ENCODE data around the gene PABPC3.
A peak's percentile ranks its signal among the peaks of the same experiment; 100 is the strongest.

Gene PABPC3

DNA sequence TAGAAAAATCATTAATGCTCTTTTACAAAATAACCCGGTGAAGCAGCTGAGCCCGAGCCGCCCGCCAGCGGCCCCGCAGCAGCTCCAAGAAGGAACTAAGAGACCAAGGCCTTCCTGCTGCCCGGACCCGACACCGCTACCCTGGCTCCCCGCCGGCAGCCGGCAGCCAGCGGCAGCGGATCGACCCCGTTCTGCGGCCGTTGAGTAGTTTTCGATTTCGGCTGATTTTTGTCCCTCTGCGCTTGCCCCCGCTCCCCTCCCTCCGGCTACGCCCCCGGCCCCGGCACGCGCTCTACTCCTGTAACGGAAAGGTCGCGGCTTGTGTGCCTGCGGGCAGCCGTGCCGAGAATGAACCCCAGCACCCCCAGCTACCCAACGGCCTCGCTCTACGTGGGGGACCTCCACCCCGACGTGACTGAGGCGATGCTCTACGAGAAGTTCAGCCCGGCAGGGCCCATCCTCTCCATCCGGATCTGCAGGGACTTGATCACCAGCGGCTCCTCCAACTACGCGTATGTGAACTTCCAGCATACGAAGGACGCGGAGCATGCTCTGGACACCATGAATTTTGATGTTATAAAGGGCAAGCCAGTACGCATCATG is at the start of gene PABPC3:
Gene PABPC3 (plus strand): TSS at position 286 of the 603 bp plus-strand sequence. CDS start 63 bp downstream, at position 349.
- Histone ChIP-seq H3K36me3 (ENCODE audit: control insufficient read depth, insufficient read depth, low read length) (no peaks in the 10 kb centered on the region), H3K9me3 (ENCODE audit: control insufficient read depth, insufficient read depth, low read depth, low read length) (no peaks in the 10 kb centered on the region), H3K4me3 (ENCODE audit: low read depth, low read length) (no peak within 1 kb of the TSS; the same call in 1 of the 2 replicates), H3K9ac (ENCODE audit: low read length) (no peak within 1 kb of the TSS), H3K4me1 (ENCODE audit: control insufficient read depth, insufficient read depth, low read length) (no peaks in the 10 kb centered on the region), H3K27ac (ENCODE audit: low read depth, low read length) (no peak within 1 kb of the TSS), H3K27me3 (ENCODE audit: control insufficient read depth, insufficient read depth, low read length) (no peaks in the 10 kb centered on the region)

DNA sequence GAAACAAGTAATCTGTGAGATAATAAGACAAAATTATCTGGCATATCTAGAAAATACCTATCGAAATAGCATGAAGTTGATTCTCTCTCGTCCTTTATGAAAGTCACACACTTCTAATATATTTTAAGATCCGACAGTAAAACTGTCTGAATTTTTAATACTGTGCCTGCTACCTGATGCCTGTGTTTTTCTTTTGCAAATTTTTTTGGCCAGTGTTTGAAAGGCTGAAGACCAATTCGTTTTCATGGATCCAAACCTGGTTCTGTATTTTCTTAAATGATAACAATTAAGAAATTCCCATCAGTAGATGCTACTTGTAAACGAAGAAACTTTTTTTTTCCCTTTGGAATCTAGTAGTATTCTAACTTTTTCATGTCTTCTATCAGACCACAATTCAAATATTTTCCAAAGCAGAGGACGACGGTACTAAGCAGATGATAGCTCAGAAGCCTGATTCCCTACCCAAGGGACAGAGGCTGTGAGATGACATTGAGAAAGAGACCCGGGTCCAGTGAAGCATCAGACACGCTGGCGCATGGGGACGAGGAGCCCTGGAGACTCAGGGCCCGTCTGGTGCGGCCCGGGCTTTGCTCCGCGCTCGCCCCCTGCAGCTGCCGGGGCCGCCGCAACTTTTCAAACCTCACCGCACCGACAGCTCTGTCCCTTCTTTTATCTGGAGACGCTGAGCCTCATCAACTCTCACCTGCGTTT is 49.5 kb upstream of the PABPC3 start:
- Histone ChIP-seq H3K9ac (ENCODE audit: low read length) (no peak overlapping the region), H3K36me3 (ENCODE audit: control insufficient read depth, insufficient read depth, low read length) (no peaks in the 10 kb centered on the region), H3K4me1 (ENCODE audit: control insufficient read depth, insufficient read depth, low read length) (0 out of 2 replicates have a peak, but pooled peaks cover 14% of the 10 kb centered on the region), H3K9me3 (ENCODE audit: control insufficient read depth, insufficient read depth, low read depth, low read length) (peaks cover 13% of the 10 kb centered on the region; the same call in 1 of the 2 replicates), H3K27me3 (ENCODE audit: control insufficient read depth, insufficient read depth, low read length) (peaks cover 21% of the 10 kb centered on the region), H3K4me3 (ENCODE audit: low read depth, low read length) (peak overlapping the region; percentile 63), H3K27ac (ENCODE audit: low read depth, low read length) (no peak overlapping the region)

DNA sequence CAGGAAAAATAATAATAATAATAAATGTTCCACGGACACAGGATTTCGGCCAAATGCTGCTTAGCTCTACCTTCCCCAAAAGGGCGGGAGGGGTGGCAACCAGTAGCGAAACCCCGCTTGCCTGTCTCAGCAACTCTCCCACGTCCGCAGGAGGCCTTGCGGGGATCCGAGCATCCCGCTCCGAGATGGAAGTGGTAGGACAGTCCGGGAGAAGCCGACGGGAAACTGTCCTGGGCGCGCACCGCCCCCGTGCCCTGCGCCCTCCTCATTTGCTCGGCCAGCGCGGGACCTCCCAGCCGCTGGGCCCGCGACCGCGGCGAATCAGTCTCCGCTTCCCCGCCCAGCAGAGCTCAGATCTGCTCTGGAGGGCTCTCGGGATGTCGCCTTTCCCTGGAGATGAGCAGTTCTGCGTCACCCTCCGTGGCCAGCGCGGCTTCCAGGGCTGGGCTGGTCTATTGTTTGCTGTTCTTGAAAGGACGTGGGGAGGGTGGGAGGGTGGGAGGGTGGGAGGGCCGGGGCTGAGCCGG is 48.9 kb upstream of the PABPC3 start:
- H3K27ac ChIP-seq (ENCODE audit: low read depth, low read length), result no peak overlapping the region
- peak overlapping the region; percentile 41 for H3K9ac ChIP-seq (ENCODE audit: low read length)
- peaks cover 21% of the 10 kb centered on the region for H3K27me3 ChIP-seq (ENCODE audit: control insufficient read depth, insufficient read depth, low read length)
- H3K9me3 ChIP-seq (ENCODE audit: control insufficient read depth, insufficient read depth, low read depth, low read length), result peaks cover 15% of the 10 kb centered on the region; the same call in 1 of the 2 replicates
- 0 out of 2 replicates have a peak, but pooled peaks cover 14% of the 10 kb centered on the region for H3K4me1 ChIP-seq (ENCODE audit: control insufficient read depth, insufficient read depth, low read length)
- peak overlapping the region; percentile 63 for H3K4me3 ChIP-seq (ENCODE audit: low read depth, low read length)
- H3K36me3 ChIP-seq (ENCODE audit: control insufficient read depth, insufficient read depth, low read length), result no peaks in the 10 kb centered on the region

DNA sequence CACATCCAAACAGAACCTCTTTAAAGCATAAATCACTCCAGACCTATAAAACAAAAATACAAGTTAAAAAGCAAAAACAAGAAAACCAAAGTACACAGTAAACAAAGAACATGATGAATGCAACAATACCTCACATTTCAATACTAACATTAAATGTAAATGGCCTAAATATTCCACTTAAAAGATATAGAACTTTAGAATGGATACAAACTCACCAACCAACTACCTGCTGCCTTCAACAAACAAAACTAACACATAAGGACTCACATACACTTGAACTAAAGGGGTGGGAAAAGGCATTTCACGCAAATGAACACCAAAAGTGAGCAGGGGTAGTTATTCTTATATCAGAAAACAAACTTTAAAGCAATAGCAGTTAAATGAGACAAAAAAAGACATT is 44.9 kb upstream of the PABPC3 start:
- no peak overlapping the region for H3K9ac ChIP-seq (ENCODE audit: low read length)
- no peak overlapping the region for H3K27ac ChIP-seq (ENCODE audit: low read depth, low read length)
- no peaks in the 10 kb centered on the region for H3K36me3 ChIP-seq (ENCODE audit: control insufficient read depth, insufficient read depth, low read length)
- H3K4me1 ChIP-seq (ENCODE audit: control insufficient read depth, insufficient read depth, low read length), result 0 out of 2 replicates have a peak, but pooled peaks cover 13% of the 10 kb centered on the region
- H3K9me3 ChIP-seq (ENCODE audit: control insufficient read depth, insufficient read depth, low read depth, low read length), result peaks cover 15% of the 10 kb centered on the region; the same call in 1 of the 2 replicates
- peaks cover 13% of the 10 kb centered on the region for H3K27me3 ChIP-seq (ENCODE audit: control insufficient read depth, insufficient read depth, low read length)
- H3K4me3 ChIP-seq (ENCODE audit: low read depth, low read length), result no peak overlapping the region

DNA sequence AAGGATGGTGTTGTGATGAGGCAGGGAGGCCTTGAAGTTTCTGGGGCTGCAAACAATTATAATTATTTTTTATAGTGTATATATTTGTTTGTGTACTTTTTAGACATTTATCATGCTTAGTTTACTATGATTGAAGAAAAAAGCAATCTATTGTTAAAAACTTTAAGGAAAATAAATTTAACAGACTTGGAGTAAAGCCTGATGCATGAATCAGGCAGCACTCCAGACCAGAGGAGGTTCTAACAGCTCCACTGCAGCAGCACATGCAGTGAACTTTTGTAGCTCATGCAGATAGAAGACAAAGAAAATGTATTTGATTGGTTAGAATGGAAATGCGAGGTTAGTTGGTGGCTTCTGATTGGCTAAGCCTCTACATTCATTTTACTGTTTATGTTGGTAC is 36.8 kb upstream of the PABPC3 start:
- no peaks in the 10 kb centered on the region for H3K4me1 ChIP-seq (ENCODE audit: control insufficient read depth, insufficient read depth, low read length)
- no peaks in the 10 kb centered on the region for H3K36me3 ChIP-seq (ENCODE audit: control insufficient read depth, insufficient read depth, low read length)
- no peak overlapping the region for H3K9ac ChIP-seq (ENCODE audit: low read length)
- peaks cover 12% of the 10 kb centered on the region for H3K9me3 ChIP-seq (ENCODE audit: control insufficient read depth, insufficient read depth, low read depth, low read length)
- H3K4me3 ChIP-seq (ENCODE audit: low read depth, low read length), result no peak overlapping the region
- H3K27me3 ChIP-seq (ENCODE audit: control insufficient read depth, insufficient read depth, low read length), result no peaks in the 10 kb centered on the region
- H3K27ac ChIP-seq (ENCODE audit: low read depth, low read length), result no peak overlapping the region

DNA sequence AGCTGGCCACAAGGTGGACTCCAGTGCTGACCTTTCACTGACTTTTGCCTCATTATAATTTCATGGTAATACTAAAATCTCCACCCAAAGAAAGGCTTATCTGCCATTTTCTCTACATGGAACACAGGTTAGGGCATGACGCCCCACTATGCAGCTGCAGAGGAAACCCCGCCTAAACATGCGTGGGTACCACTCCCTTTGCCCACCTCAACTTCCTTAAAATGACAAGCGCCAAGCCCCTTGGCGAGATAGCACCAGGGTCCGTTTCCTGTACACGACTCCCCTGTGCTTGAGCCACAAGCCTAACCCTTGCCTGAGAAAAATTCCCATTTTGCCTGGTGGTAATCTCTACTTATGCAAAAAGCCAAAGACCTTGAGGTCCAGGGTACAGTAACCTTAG is 36.0 kb upstream of the PABPC3 start:
- Histone ChIP-seq H3K4me1 (ENCODE audit: control insufficient read depth, insufficient read depth, low read length) (no peaks in the 10 kb centered on the region), H3K27me3 (ENCODE audit: control insufficient read depth, insufficient read depth, low read length) (no peaks in the 10 kb centered on the region), H3K4me3 (ENCODE audit: low read depth, low read length) (no peak overlapping the region)

DNA sequence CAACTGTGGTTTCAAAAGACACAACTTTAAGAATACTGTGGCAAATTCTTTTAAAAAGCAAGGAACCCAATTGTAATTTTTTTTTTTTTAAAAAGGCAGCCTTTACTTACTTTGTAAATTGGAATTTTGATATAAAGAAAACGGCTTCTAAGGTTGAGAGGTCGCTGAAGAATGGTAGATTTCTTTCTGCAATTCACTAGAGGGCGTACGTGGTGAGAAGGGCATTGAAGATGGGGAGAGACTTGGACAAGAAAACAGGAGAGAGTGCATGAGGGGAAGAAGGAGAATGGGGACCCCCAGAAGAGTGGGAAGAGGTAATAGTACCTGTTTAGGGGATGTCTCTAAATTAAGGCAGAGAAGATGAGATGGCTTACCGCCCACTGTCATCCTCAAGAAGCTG is 33.5 kb upstream of the PABPC3 start:
- Histone ChIP-seq H3K27ac (ENCODE audit: low read depth, low read length) (no peak overlapping the region), H3K36me3 (ENCODE audit: control insufficient read depth, insufficient read depth, low read length) (no peaks in the 10 kb centered on the region), H3K4me3 (ENCODE audit: low read depth, low read length) (no peak overlapping the region), H3K9ac (ENCODE audit: low read length) (no peak overlapping the region), H3K27me3 (ENCODE audit: control insufficient read depth, insufficient read depth, low read length) (no peaks in the 10 kb centered on the region), H3K9me3 (ENCODE audit: control insufficient read depth, insufficient read depth, low read depth, low read length) (peaks cover 17% of the 10 kb centered on the region), H3K4me1 (ENCODE audit: control insufficient read depth, insufficient read depth, low read length) (peaks cover 13% of the 10 kb centered on the region; the same call in 1 of the 2 replicates)

More for the DNA sequence above, 36.0 kb upstream of the PABPC3 start:
- H3K27ac ChIP-seq (ENCODE audit: low read depth, low read length), result no peak overlapping the region
- peaks cover 15% of the 10 kb centered on the region for H3K9me3 ChIP-seq (ENCODE audit: control insufficient read depth, insufficient read depth, low read depth, low read length)
- no peak overlapping the region for H3K9ac ChIP-seq (ENCODE audit: low read length)
- no peaks in the 10 kb centered on the region for H3K36me3 ChIP-seq (ENCODE audit: control insufficient read depth, insufficient read depth, low read length)

DNA sequence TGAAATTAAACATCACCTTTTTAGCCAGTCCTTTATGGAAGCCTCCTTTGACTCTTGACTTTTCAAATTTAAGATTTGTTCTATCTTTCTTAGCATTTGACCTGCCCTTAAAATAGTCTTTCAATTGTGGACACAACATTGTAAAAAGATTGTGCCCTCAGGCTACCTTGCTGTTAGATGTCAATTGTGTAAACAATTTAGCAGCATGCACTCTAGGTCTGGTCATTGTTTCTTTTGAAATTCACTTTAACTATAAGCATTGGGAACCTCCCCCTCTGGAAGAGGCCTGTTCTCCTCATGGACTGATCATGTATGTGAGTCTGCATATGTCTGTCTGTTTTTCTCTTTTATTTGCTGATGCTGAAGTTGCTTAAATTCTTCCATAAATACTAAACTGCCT is 31.5 kb upstream of the PABPC3 start:
- Histone ChIP-seq H3K9me3 (ENCODE audit: control insufficient read depth, insufficient read depth, low read depth, low read length) (peaks cover 26% of the 10 kb centered on the region), H3K36me3 (ENCODE audit: control insufficient read depth, insufficient read depth, low read length) (no peaks in the 10 kb centered on the region), H3K4me3 (ENCODE audit: low read depth, low read length) (no peak overlapping the region), H3K27ac (ENCODE audit: low read depth, low read length) (no peak overlapping the region), H3K27me3 (ENCODE audit: control insufficient read depth, insufficient read depth, low read length) (no peaks in the 10 kb centered on the region), H3K9ac (ENCODE audit: low read length) (no peak overlapping the region), H3K4me1 (ENCODE audit: control insufficient read depth, insufficient read depth, low read length) (peaks cover 17% of the 10 kb centered on the region; the same call in 1 of the 2 replicates)

DNA sequence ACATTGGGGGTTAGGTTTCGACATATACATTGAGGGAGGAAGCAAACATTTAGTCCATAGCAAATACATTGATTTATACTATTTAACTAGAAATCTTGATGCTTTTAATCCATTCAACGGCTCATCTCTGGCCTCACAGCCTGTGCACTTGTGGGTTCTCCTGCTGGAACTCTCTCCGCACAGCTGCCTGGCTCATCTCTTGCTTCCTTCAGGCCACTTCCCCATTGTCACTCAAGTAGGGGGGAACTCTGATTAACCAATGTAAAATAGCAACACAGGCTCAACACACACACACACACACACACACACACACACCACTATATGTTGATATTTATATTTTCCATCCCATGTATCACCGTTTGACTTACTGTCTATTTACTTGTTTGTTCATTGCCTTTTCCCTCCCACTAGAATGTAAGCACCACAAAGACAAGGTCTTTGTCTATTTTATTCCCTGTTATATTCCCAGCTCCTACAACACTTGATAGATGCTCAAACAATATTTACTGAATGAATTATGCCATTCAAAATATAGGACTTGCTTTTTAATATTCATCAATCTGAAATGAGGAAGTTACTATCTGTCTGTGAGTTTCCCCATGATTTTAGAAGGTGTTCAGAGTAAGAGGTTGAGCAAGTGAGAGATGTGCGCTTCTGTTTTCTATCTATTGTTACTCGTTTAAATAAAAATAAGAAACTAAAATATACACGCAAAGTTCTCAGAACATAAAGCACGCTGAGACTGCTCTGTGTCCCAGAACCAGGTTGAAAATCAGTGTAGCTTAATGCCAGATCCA is 29.8 kb upstream of the PABPC3 start:
- Histone ChIP-seq H3K4me1 (ENCODE audit: control insufficient read depth, insufficient read depth, low read length) (peaks cover 24% of the 10 kb centered on the region; the same call in 1 of the 2 replicates), H3K9me3 (ENCODE audit: control insufficient read depth, insufficient read depth, low read depth, low read length) (peaks cover 26% of the 10 kb centered on the region), H3K4me3 (ENCODE audit: low read depth, low read length) (no peak overlapping the region; the same call in 1 of the 2 replicates), H3K36me3 (ENCODE audit: control insufficient read depth, insufficient read depth, low read length) (no peaks in the 10 kb centered on the region), H3K27ac (ENCODE audit: low read depth, low read length) (peak overlapping the region; percentile 68; the same call in 1 of the 2 replicates), H3K27me3 (ENCODE audit: control insufficient read depth, insufficient read depth, low read length) (no peaks in the 10 kb centered on the region), H3K9ac (ENCODE audit: low read length) (peak overlapping the region; percentile 19)

DNA sequence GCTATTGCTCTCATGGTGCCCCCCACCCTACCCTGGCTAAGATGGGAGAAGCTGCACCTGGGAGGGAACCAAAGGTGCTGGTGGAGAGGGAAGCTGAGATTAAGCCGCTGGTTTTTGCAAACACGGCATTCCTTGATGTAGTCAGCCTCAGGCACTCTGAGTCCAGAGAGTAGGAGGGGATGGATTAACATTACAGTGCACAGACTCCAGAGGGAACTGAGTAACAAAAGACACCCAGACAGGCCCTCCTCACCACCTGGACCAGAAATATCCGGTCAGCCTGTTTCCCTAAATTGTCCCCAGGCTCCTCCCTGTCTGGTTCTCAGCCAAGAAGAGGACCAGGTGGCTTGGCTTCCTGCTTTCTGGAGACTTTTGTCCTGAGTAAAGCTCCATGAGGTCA is 28.9 kb upstream of the PABPC3 start:
- Histone ChIP-seq H3K27ac (ENCODE audit: low read depth, low read length) (peak overlapping the region; percentile 68), H3K9ac (ENCODE audit: low read length) (peak overlapping the region; percentile 19), H3K36me3 (ENCODE audit: control insufficient read depth, insufficient read depth, low read length) (no peaks in the 10 kb centered on the region), H3K9me3 (ENCODE audit: control insufficient read depth, insufficient read depth, low read depth, low read length) (peaks cover 26% of the 10 kb centered on the region), H3K27me3 (ENCODE audit: control insufficient read depth, insufficient read depth, low read length) (no peaks in the 10 kb centered on the region), H3K4me3 (ENCODE audit: low read depth, low read length) (peak overlapping the region; percentile 17; the same call in 1 of the 2 replicates), H3K4me1 (ENCODE audit: control insufficient read depth, insufficient read depth, low read length) (peaks cover 24% of the 10 kb centered on the region; the same call in 1 of the 2 replicates)
